Measurements from ENCODE around the gene MAGOH.

MAGOH gene

DNA sequence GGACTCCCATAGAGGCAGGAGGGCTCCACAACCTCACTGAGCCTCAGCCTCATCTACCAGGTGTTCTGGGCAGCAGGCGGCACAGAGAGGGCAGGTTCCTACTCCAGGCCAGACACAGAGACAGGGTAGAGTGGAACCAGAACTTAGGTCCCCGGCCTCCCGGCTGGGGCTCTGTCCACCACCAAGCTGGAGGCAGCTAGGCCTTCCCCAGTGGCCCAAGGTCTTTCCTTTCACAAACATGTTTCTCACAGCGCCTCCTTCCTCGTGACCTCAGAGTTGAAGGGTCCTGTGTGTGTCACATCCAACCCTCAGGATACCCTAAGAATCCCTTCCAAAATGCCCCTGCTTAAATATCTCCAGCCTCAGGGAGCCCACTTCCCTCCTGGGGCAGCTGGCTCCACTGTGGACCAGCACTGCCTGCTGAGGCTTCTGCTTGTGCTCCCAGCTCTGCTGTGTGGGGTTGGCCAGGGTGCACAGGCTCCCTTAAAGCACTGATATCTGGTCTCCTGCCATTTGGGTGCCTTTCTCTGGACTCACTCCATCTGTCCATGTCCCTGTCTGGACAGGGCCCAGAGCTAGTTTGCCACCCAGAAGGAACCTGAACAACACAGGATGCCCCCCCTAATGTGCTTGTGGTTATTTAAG is 33.2 kb upstream of the MAGOH start:
- DNase-seq (ENCODE audit: low read depth, low spot score): no peak
- TF ChIP-seq, protein P1, sequence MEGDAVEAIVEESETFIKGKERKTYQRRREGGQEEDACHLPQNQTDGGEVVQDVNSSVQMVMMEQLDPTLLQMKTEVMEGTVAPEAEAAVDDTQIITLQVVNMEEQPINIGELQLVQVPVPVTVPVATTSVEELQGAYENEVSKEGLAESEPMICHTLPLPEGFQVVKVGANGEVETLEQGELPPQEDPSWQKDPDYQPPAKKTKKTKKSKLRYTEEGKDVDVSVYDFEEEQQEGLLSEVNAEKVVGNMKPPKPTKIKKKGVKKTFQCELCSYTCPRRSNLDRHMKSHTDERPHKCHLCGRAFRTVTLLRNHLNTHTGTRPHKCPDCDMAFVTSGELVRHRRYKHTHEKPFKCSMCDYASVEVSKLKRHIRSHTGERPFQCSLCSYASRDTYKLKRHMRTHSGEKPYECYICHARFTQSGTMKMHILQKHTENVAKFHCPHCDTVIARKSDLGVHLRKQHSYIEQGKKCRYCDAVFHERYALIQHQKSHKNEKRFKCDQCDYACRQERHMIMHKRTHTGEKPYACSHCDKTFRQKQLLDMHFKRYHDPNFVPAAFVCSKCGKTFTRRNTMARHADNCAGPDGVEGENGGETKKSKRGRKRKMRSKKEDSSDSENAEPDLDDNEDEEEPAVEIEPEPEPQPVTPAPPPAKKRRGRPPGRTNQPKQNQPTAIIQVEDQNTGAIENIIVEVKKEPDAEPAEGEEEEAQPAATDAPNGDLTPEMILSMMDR (IDR thresholded peaks at IDR 0.05; ENCODE audit: low read depth, low read length): no peak
- H3K4me3 ChIP-seq (ENCODE audit: low read depth, low read length): no peak overlapping the region
- in situ Hi-C loops (cut with HindIII; ENCODE audit: low sequenced_read_pairs): no loop called here

DNA sequence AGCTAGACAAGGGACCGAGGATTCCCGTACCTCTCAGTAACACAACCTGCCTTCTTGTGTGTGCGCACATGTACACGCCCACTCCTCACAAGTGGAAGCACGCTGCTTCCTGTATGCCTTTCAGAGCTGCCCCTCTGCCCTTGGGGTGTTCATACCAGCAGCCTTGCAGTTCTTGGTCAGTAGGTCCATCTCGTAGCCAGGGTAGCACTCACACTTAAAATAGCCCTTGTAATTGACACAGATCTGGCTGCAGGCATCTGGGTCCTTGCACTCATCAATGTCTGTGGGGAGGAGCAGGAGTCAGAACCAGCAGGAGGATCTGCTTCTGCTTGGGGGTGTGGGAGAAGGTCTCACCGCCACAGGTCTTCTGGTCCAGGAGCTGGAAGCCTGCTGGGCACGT is 32.6 kb upstream of the MAGOH start:
- H3K4me3 ChIP-seq (ENCODE audit: low read depth, low read length): no peak overlapping the region
- in situ Hi-C loops (cut with HindIII; ENCODE audit: low sequenced_read_pairs): no loop called here
- no peak for DNase-seq (ENCODE audit: low read depth, low spot score)
- TF ChIP-seq, protein P1 (IDR thresholded peaks at IDR 0.05; ENCODE audit: low read depth, low read length): no peak

DNA sequence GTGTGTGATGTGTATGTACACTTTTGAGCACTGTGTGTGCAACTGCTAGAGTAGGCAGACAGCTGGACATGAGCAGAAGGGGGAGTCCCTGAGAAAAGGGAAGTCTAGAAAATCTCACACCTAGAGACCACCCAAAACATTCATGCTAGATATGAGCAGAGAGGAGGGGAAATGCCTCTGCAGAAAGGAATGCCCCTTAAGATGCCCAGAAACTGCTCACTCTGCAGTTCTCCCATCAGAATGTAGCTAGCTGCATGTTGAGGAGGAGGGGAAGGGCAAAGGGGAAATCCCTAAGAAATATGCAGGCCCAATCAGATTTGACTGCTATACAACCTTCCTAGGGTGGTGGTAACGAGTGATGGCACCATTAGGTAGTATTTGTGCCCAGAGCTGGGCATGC is 31.8 kb upstream of the MAGOH start:
- H3K4me3 ChIP-seq (ENCODE audit: low read depth, low read length): no peak overlapping the region

DNA sequence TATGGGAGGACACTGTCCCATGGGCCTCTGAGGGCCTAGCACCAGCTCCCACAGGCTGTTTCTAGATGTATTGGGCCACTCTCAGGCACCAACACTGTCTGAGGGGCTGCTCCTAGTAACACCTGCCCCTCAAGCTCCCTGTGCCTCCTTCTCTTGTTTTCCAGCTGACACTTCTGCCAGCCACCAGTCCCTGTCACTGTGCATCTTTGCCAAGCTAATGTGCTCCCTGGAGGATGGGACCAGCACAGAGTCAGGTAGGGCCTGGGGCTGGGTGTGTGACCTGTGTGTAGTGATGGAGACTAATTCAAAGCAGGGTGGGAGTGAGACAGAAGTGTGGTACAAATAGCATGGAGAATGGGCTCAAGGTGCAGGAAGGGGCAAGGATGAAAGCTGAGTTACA is 29.4 kb upstream of the MAGOH start:
- no peak for DNase-seq (ENCODE audit: low read depth, low spot score)
- no peak overlapping the region for H3K4me3 ChIP-seq (ENCODE audit: low read depth, low read length)
- in situ Hi-C loops (cut with HindIII; ENCODE audit: low sequenced_read_pairs): no loop called here
- TF ChIP-seq, protein P1 (IDR thresholded peaks at IDR 0.05; ENCODE audit: low read depth, low read length): no peak

More for the DNA sequence above, 31.8 kb upstream of the MAGOH start:
- DNase-seq (ENCODE audit: low read depth, low spot score): no peak
- in situ Hi-C loops (cut with HindIII; ENCODE audit: low sequenced_read_pairs): no loop called here
- TF ChIP-seq, protein P1 (IDR thresholded peaks at IDR 0.05; ENCODE audit: low read depth, low read length): no peak

DNA sequence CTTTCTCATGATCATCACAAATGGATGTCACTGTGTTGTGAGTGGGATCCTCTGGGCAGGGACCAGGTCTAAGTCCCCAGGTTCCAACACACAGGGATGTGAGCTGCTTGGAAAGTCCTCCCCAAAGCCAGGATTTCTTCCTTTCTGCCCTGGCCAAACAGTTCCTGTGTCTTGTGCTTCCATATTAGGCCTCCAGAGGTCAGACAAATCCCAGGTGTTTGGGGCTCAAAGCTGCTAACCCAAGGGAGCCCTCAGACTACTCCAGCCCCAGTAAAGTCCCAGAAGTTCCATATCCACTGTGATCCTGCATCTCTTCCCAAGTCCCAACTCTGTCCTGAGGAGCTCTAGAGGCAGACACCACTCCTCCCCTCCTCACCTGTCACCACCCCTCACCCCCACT is 27.7 kb upstream of the MAGOH start:
- in situ Hi-C loops (cut with HindIII; ENCODE audit: low sequenced_read_pairs): no loop called here
- no peak overlapping the region for H3K4me3 ChIP-seq (ENCODE audit: low read depth, low read length)
- TF ChIP-seq, protein P1 (IDR thresholded peaks at IDR 0.05; ENCODE audit: low read depth, low read length): peak; percentile 34
- no peak for DNase-seq (ENCODE audit: low read depth, low spot score)

DNA sequence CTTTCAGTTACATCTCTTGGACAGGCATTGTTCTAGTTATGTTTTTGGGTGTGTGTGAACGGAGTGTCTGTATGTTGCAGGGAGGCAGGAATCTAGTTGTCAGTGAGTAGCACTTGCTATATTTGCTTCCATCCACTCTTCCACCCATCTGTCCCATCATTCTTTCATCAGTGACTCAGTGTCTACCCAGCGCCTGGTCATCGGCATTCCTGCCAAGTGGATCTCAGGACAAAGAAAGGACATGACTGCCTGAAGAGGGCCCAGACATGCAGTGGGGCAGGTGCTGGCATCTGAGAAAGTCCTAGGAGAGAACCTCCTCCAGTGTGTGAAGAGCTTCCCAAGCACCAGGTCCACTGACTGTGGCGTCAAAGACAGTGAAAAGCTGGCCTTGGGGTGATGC is 27.3 kb upstream of the MAGOH start:
- TF ChIP-seq, protein P1 (IDR thresholded peaks at IDR 0.05; ENCODE audit: low read depth, low read length): no peak

More for the DNA sequence above, 27.3 kb upstream of the MAGOH start:
- no peak overlapping the region for H3K4me3 ChIP-seq (ENCODE audit: low read depth, low read length)
- no peak for DNase-seq (ENCODE audit: low read depth, low spot score)
- in situ Hi-C loops (cut with HindIII; ENCODE audit: low sequenced_read_pairs): no loop called here
